Epithelial cell of proximal tubule (primary cell): ENCODE data around the gene RBCK1. TPM values are rescaled to one million over a fixed set of nuclear protein-coding genes. Genes with fewer than 3 reads are reported as not detected.

Experiments
- DNase-seq: peaks from one replicate; pipeline ENCODE4 v3.0.0-alpha.2; 2011; ENCODE audit warnings: low read depth
- H3K4me3 ChIP-seq: 2 replicates; pipeline ENCODE4 v1.5.1; 2011; ENCODE audit warnings: low read depth, mild to moderate bottlenecking, low read length
- CTCF ChIP-seq: conservative IDR thresholded peaks from 2 replicates; pipeline ENCODE4 v1.5.1; 2012; ENCODE audit warnings: low read depth, mild to moderate bottlenecking, low read length
- total RNA-seq: library from RNA; depleted of rRNA; stranded (reverse); fragments of >200 nt; gene quantifications from 2 replicates; pipeline ENCODE4 v1.2.3, GENCODE V29; 2015

The RBCK1 gene
- total RNA-seq, 1 donor from 2014 or later = 106 TPM

- peak; percentile 100 for DNase-seq
- no peak for TF ChIP-seq CTCF
- H3K4me3 ChIP-seq = no peak overlapping the region
Measured at GRCh38 chr20:401682-402495, 6.2 kb upstream of the RBCK1 start.

GRCh38 chr20:402496-402885, 5.6 kb upstream of the RBCK1 start:
- no peak for DNase-seq
- H3K4me3 ChIP-seq = no peak overlapping the region
- no peak for TF ChIP-seq CTCF

DNA sequence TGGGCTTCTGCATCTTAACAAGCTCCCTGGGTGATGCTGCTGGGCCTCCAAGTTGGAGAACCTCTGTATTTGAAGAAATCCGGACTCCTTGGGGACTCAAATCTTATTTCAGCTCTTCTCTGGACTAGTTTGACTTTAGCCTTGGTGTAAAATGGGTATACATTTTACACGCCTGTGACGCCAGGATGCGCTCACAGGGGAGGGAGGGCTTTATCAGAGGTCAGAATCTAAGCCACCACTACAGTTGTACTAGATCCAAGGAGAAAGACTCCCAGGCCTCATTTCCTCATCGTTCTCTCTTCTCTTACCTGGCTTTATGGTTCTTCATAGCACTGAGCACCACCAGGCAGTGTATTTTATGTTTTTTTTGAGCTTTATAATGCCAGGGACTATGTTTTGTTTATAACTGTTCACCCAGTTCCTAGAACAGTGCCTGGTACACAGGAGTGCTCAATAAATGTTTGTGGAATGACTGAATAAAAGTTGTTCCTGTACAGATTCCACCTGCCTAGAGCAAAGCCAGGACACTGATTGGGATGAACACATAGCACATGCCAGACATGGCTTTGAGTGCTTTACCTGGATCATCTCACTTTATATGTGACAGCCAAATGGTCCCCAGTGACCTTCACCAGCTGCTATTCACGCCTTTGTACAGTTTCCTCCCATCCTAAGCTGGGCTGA, 5.1 kb upstream of the RBCK1 start:
- no peak for DNase-seq
- no peak for TF ChIP-seq CTCF
- no peak overlapping the region for H3K4me3 ChIP-seq

DNA sequence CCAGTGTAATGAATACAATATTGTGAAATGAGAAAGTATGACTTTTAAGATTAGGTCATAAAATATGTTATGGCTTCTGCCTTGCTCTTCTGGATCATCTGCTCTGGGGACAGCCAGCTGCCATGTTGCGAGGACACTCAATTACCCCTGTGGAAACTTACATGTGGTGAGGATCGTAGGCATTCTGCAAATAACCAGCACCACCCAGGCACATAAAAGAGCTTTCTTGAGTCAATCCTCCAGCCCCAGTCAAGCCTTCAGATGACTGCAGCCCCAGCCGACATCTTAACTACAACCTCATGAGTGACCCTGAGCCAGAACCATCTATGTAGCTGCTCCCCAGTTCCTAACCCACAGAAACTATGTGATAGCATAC, 4.5 kb upstream of the RBCK1 start:
- H3K4me3 ChIP-seq = no peak overlapping the region
- DNase-seq = no peak
- no peak for TF ChIP-seq CTCF

- TF ChIP-seq CTCF = no peak
- no peak for DNase-seq
- no peak overlapping the region for H3K4me3 ChIP-seq
Measured at GRCh38 chr20:404088-404487, 4.0 kb upstream of the RBCK1 start.

DNA sequence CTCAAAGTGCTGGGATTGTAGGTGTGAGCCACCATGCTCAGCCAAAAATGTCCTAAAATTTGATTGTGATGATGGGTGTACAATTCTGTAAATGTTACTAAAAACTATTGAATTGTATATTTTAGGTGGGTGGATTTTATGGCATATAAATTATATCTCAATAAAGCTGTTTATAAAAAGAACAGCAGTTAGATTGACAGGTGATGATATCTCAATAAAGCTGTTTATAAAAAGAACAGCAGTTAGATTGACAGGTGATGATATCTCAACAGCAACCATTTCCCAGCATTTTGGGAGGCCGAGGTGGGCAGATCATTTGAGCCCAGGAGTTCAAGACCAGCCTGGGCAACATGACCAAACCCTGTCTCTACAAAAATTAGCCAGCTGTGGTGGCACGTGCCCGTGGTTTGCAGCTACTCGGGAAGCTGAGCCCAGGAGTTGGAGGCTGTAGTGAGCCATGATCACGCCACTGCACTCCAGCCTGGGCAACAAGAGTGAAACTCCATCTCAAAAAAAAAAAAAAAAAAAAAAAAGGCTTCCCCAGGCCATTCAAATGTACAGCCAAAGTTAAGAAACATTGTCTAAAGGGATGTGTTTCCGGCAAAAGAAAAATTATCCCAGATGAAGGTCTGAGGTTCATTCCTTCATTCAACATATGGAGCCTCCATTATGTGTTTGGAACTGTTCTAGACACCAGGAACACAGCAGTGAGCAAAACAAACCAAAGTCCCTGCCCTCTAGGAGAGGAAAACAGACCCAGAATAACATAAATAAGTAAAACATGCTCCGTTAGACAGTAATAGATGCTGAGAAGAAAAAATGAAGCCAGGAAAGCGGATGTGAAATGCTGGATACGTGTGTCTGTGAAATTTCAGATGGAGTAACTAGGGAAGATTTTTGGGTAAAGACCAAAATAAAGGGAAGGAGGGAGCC, 1.6 kb upstream of the RBCK1 start:
- no peak for DNase-seq
- peak overlapping the region; percentile 60 for H3K4me3 ChIP-seq
- no peak for TF ChIP-seq CTCF
